Right lobe of liver (tissue), 4 donors: ENCODE data around the gene KSR2.

Experiments
- CTCF ChIP-seq, 4 donors: fragments of 200-600 bp in 3 of 4; fragments of 450-650 bp in 1 of 4; IDR thresholded peaks; one replicate each; pipeline versions ENCODE4 v1.5.1 to v1.8.0; 2016 to 2022; ENCODE audit warnings: antibody characterized with exemption in 4 of 4, mild to moderate bottlenecking in 2 of 4
- POLR2A ChIP-seq: fragments of 450-650 bp; IDR thresholded peaks from one replicate; pipeline ENCODE4 v1.6.1; 2017; ENCODE audit warnings: antibody characterized with exemption, mild to moderate bottlenecking
- donor health status: DM: no; HTN: no; CAD: no.
- donor health status: DM: no; HTN: no; CAD: no.
- donor health status: DM: no; HTN: yes; CAD: no.

GRCh38 chr12:117518594-117519270 lies 450.1 kb downstream of the KSR2 start:
- no peak for TF ChIP-seq CTCF (IDR thresholded peaks at IDR 0.05)
- no peak for TF ChIP-seq POLR2A
